ENCODE data around the gene PDZK1IP1.
"Not testable (repeated sequence)": the region's sequence is repeated elsewhere in the genome, so short reads cannot be mapped to it uniquely, and the experiment has no call there.

The PDZK1IP1 gene

GRCh38 chr1:47181095-47181954, 8.5 kb downstream of the PDZK1IP1 start:
- DNase-seq (ENCODE audit: low read depth), result no peak

DNA sequence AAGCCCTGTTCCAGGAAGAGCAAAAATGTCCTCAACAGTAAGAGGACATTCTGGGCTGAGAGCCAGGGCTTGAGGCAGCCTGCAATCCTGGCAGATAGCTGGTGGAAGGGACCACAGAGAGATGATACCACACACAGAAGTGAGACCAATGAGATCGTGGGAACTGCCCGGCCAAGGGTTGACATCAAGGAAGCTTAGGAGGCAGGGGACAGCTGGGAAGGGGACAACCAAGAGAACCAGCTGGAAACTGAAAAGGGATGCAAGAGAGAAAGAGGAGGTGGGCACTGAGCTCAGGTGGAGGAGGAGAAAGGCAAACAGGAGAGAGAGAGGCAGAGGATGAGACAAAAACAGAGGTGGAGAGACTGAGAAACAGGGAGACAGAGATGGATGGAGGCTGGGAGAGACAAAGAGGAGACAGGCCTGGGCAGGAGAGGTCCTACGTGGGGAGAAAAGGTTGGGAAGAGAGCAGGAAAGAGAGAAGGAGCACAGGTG, 9.2 kb downstream of the PDZK1IP1 start:
- DNase-seq (ENCODE audit: low read depth), result no peak

DNA sequence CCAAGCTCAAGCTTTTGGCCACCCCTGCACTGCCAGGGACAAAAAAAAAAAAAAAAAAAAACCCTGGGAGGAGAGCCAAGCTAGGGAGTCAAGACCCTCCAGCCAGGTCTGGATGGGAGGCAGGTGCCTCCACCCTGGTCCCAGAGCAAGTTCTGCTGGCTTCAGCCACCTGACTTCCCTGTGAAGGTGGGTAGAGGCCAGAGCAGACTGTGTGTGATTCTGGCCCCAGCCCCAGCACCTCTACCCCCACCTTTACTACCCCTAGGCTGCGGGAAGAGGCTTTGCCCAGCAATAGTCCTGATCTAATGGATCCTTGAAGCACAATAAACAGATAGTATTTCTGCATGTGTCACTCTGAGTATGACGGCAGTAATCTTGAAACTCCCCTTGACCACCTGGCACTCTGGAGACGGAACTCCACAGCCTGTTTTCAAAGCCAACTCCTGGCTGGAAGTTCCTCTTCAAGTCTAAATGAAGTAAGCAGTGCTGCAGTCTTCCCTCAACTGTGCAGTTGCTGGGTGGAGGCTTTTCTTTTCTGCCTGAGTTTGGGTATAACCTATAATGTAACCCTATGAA, 9.8 kb downstream of the PDZK1IP1 start:
- no peak for DNase-seq (ENCODE audit: low read depth)

- DNase-seq (ENCODE audit: low read depth), result peak; percentile 93
These were observed 10.5 kb downstream of the PDZK1IP1 start for GRCh38 chr1:47179017-47179987.

DNA sequence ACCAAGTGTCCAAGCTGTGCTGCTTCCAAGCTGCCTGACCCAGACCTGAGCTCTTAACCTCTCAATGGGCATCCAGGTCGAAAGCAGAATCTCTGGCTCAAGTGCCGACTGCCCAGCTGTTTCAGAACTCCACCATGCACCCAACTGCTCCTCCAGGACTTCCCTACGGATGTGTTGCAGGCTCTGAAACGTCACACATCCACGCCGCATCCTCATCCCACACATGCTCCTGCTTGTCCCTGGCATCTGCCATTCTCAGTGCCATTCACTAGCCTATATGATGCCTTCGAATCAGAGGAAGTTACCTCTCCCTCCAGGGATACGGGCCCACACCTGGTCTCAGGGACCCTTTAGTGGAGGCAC, 11.2 kb downstream of the PDZK1IP1 start:
- DNase-seq (ENCODE audit: low read depth), result no peak

- no peak for DNase-seq (ENCODE audit: low read depth)
These were observed 11.8 kb downstream of the PDZK1IP1 start for GRCh38 chr1:47178020-47178419.

- DNase-seq (ENCODE audit: low read depth), result peak; percentile 39
These were observed 14.5 kb downstream of the PDZK1IP1 start for GRCh38 chr1:47175227-47175934.

- DNase-seq (ENCODE audit: low read depth), result no peak
These were observed 15.2 kb downstream of the PDZK1IP1 start for GRCh38 chr1:47174656-47175020.

DNA sequence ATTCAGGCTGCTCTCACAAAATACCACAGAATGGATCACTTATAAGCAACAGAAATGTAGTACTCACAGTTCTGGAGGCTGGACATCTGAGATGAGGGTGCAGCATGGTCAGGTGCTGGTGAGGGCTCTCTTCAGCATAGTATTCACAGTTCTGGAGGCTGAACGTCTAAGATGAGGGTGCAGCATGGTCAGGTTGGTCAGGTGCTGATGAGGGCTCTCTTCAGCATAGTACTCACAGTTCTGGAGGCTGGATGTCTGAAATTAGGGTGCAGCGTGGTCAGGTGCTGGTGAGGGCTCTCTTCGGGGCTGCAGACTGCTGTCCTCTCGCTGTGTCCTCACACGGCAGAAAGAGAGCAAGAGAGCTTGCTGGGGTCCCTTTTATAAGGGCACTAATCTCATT, 17.1 kb downstream of the PDZK1IP1 start:
- no peak for DNase-seq (ENCODE audit: low read depth)

DNA sequence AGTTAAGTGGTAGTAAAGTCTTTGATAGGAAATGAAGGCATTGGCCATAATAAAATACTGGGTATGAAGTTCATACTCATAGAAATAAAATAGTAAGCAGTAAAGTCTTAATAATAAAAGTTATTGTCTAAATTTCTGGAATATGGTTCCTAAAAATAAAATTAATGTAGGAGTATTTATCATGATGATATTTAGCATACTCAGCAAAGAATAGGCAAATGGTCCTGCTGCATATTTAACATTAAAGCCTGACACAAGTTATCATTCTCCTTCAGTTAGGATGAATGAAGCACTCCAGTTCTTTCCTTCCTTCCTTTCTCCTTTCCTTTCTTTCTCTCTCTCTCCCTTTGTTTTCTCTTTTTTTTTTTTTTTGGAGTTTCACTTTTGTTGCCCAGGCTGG, 25.3 kb downstream of the PDZK1IP1 start:
- no peak for DNase-seq (ENCODE audit: low read depth)

DNA sequence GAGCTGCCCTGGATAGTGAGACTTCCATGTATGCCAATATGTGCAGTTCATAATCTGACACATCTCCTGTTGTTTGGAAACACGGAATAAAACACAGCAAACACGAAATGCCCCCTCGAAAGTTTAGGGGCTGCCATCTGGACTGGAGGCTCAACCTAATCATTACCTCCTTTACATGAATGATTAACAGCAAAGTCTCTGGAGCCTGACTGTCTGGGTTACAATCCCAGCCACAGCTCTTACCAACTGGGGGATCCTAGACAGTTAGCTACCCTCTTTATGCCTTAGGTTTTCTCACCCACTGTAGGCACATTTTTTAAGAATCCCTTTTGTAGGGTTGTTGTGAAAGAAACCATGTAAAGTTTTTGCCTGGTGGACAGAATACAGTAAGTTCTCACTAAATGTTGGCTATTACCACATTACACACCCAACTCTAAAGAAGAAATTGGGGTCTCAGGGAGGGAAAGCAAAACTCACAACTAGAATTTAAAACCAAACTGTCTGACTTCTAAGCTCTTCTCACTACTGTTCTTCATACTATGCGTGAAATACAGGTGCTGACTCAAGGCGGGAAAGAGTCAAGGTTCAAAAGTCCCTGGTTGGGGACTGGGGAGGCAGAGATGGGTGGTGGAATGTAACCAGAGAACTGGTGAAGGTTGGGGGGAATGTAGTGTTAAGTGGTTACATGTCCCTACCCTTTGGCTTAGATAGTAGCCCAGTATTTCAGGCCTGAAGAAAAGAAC, 28.4 kb downstream of the PDZK1IP1 start:
- DNase-seq (ENCODE audit: low read depth), result no peak

- DNase-seq (ENCODE audit: low read depth), result no peak
These were observed 29.1 kb downstream of the PDZK1IP1 start for GRCh38 chr1:47160716-47161115.

DNA sequence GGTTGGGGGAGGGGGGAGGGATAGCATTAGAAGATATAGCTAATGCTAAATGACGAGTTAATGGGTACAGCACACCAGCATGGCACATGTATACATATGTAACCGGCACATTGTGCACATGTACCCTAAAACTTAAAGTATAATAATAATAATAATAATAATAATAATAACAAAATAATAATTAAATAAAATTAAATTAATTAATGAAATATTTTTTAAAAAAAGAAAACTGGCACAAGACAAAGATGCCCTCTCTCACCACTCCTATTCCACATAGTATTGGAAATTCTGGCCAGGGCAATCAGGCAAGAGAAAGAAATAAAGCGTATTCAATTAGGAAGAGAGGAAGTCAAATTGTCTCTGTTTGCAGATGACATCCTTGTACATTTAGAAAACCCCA, 31.9 kb downstream of the PDZK1IP1 start:
- DNase-seq (ENCODE audit: low read depth), result not testable (repeated sequence)

DNA sequence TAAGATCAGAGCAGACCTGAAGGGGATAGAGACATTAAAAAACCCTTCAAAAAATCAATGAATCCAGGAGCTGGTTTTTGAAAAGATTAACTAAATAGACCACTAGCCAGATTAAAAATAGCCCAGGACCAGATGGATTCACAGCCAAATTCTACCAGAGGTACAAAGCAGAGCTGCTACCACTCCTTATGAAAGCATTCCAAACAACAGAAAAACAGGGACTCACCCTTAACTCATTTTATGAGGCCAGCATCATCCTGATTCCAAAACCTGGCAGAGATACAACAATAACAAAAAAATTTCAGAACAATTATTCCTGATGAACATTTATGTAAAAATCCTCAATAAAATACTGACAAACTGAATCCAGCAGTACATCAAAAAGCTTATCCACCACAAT, 33.4 kb downstream of the PDZK1IP1 start:
- not testable (repeated sequence) for DNase-seq (ENCODE audit: low read depth)

DNA sequence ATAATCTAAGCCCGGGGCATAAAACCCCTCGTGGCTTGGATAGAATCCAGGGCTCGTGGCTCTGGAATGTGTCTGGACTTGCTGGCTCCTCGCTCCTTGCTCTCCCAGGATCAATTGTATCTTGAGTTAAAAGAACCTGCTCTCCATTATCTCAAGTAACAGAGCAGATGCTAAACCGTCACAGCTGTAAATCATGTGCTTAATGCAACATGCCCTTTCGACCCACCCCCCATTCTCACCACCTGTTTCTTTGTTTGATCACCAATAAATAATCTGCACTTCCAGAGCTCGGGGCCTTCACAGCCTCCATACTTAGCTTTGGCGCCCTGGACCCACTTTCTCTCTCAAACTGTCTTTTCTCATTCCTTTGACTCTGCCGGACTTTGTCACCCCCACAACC, 40.7 kb downstream of the PDZK1IP1 start:
- not testable (repeated sequence) for DNase-seq (ENCODE audit: low read depth)

DNA sequence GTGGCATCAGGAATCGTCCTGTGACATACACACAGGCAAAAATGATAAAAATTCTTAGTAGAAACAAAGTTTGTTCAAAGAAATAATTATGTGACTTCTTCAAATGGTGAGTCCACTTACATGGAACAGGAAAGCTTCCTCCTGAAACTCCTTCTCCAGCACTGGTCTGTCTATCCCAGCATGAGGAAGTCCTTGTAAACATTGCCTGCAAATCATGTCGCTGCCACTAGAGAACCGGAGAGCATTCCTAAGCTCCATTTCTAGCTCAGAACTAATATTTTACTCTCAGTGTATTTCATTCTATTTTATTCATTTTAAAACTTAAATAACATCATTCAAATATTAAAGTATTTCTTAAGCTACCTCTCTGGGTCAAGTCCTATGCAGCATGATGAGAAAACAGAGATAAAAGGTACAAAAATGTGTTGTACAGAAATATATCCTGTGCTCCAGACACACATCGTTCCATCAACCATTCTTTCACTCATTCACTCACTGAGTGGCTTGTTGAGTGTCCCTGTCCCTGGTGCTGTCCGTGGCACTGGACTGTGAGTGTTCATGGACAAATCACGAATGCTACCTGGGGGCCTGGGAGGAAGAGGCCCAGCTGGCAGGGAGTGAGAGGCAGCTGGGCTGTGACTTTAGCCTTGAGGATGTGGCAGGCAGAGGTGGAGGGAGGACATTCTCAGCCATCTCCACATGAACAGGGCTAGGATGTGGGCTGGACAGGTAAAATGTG, 42.6 kb downstream of the PDZK1IP1 start:
- no peak for DNase-seq (ENCODE audit: low read depth)

GRCh38 chr1:47146495-47146894, 43.3 kb downstream of the PDZK1IP1 start:
- DNase-seq (ENCODE audit: low read depth), result not testable (repeated sequence)

- not testable (repeated sequence) for DNase-seq (ENCODE audit: low read depth)
These were observed 46.2 kb downstream of the PDZK1IP1 start for GRCh38 chr1:47143654-47144053.

DNA sequence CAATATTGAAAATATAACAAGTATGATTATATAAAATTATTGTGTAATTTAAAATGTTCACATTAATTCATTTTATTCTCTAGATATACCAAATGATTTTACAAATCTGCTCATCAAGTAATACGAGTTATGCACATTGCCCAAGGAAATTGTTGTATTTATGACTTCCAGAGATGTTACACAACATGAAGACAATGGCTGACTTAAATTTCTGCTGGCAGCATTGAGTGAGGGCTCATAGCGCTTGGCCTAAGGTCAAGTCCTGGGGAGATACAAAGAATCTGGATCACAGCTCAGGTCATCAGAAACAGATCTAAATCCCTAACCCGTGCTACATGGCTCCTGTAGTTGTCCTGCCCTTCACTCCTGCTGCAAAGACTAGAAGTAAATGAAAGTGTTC, 49.5 kb downstream of the PDZK1IP1 start:
- DNase-seq (ENCODE audit: low read depth), result not testable (repeated sequence)

DNA sequence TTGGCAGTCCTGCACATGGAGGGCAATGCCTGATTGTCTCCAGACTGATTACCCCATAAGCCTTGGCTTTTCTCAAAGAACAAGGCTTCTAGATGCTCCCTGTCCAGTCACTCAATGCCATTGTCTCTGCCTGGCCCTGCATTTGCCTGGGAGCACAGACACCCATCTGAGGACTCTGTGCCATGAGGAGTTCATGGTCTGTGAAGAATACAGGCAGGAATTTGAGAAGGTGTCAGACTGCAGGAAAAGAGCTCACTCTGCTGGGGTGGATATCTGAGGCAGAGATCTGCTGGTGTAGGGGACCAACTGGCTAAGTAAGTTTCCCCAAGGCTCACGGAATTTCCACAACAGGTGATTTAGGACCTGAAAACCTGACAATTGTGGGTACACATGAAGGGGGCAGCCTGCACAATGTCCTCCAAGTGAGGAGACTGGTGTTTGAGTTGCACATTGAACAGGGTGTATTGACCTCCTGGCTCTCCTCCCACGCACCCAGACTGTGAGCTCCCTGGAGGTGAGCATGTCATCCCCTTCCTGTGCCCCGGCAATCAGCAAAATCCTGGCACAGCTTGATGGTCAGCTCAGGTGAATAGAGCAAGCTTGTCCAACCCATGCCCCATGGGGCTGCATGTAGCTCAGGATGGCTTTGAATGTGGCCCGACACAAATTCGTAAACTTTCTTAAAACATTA, 51.8 kb downstream of the PDZK1IP1 start:
- DNase-seq (ENCODE audit: low read depth), result no peak
